SH-SY5Y (cell line): ENCODE results near the gene STK4.

Experiments
- GATA2 ChIP-seq: IDR thresholded peaks from 2 replicates; pipeline ENCODE4 v1.6.1; 2011; ENCODE audit warnings: mild to moderate bottlenecking, low read depth, low read length
- GATA3 ChIP-seq: IDR thresholded peaks from 2 replicates; pipeline ENCODE4 v1.6.1; 2011; ENCODE audit warnings: low read depth, mild to moderate bottlenecking, low read length, moderate library complexity

Gene STK4

DNA sequence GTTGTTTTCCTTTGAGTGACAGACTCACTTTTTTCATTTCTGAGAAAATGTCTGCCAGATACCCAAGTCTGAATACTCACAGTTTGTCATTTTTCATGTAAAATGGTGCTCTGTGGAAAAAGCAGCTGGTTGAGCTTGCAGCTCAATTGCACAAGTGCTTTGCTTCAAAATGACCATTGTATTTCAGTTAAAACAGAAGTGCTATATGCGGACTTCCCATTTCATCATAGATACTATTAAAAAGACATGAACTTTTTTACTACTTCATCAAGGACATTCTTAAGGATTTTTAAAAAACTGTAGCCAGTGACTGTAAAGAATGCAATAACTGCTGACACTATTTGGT lies 73.1 kb downstream of the STK4 start:
- no peak for TF ChIP-seq GATA3
- TF ChIP-seq GATA2: no peak

DNA sequence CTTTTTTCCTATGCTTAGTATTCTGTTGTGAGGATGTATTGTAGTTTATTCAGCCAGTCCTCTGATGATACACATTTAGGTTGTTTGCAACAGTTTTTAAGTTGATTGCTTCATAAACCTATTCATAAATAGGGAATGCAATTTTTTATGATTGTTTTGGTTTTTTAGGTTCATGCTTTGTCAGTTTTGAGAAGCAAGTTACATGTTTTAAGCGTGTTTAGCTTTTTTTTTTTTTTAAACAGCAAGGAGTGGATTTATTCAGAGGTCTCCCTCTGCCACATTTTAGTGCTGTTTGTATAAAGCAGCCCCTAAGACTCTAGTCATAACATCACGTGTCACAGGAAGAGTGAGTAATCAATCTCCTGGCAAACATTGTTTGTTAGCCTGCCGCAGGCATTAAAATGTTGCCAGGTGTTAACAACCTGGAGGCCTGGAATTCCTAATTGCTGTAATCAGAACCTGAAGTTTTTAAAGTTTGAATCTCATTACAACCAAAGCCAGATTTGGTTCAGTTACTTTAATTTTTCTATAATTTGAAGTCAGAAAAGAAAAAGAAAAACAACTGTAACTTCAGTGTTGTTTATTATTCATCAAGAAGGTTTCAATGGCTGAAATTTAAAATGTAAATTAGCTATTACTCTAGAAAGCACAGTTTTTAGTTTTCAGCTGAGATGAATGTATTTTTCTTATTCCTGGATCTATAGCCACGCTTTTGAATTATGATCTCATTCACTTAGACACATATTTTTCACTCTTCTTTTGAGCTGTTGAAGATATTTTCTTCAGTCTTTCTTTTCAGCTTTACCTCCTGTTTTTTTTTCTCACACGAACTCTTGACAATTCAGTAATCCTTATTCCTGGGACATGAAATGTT lies 75.4 kb downstream of the STK4 start:
- TF ChIP-seq GATA3 (no peak), GATA2 (no peak)

DNA sequence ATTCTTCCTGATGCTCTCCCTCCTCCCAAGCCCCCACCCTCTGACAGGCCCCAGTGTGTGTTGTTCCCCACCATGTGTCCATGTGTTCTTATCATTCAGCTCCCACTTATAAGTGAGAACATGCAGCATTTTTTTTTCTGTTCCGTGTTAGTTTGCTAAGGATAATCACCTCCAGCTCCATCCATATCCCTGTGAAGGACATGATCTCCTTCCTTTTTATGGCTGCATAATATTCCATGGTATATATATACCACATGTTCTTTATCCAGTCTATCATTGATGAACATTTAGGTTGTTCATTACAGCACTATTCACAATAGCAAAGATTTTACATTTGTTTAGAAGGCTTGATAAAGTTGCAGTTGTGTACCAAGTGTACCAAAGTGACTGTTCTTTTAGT lies 76.7 kb downstream of the STK4 start:
- TF ChIP-seq GATA3 (no peak), GATA2 (no peak)

DNA sequence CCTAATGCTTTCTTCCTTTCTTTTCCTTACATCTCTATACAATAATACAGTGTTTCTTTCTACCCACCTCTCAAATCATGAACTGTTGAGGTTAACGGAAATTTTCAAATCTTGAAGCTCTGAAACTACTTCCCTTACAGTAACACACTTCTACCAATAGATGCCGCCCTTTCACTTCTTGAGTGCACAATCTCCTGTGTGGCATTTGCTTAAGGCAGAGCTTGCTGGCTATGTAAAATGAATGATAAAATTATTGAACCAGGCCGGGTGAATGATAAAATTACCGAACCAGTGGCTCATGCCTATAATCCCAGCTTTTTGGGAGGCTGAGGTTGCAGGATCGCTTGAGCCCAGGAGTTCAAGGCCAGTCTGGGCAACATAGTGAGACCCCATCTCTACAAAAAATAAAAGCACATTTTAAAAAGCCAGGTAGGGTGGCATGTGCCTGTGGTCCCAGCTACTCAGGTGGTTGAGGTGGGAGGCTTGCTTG lies 77.8 kb downstream of the STK4 start:
- TF ChIP-seq GATA2 (no peak), GATA3 (no peak)

DNA sequence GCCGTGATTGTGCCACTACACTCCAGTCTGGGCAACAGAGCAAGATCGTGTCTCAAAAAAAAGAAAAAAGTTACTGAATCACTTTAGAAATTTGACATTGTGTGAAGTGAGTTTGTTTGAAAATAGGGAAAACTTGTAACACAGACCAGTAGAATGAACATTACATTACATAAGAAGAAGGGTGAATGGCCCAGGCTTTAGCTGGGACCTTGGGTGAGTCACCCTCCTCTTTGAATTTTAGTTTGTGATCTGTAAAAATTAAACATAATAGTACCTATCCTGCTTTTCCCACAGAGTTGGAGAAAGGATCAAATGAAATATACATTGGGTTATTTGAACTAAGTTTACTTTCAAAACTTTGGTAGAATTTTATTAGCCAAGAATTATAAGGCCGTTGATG lies 78.3 kb downstream of the STK4 start:
- TF ChIP-seq GATA3: no peak
- TF ChIP-seq GATA2: no peak

DNA sequence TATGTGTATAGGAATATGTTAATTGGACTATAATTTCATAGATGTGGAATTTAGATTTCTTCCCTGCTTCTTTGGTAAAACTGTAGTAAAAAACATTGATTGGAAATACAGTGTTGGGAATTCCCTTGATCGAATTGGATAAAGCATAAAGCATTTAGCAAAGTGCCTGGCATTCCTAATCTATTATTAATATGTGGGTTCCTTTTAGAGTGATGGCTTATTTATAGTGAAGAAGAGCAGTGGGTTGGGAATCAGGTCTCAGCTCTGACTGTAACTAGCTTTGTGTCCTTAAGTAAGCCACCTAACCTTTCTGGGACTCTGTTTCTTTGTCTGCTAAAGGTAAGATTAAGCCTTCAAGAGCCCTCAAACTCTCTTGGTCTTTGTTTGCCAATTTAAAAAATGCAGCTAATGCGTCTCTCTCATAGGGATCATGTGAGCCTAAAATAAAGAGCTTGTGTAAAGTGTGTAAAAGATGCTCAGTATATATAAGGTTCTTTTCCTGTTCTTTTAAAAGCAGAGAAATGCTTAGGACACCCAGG lies 81.3 kb downstream of the STK4 start:
- TF ChIP-seq GATA2: no peak
- no peak for TF ChIP-seq GATA3

DNA sequence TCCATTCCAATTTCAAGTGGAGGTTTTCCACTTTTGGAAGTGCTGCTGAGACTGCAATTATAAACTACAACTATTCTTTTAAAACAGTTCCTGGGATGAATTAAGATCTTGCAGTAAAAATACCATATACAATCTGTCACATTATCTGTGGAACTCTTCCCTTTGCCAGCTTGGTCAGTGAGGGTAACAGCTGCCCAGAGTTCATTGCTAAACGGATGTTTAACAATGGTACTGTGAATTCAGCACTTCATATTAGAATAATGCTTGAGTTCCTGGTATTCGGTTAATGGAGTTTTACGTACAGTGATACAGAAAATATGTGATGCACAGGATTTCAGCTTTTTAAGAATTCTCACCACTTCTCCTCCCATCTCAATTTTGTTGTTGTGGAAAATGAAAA lies 83.1 kb downstream of the STK4 start:
- TF ChIP-seq GATA3 (no peak), GATA2 (no peak)

DNA sequence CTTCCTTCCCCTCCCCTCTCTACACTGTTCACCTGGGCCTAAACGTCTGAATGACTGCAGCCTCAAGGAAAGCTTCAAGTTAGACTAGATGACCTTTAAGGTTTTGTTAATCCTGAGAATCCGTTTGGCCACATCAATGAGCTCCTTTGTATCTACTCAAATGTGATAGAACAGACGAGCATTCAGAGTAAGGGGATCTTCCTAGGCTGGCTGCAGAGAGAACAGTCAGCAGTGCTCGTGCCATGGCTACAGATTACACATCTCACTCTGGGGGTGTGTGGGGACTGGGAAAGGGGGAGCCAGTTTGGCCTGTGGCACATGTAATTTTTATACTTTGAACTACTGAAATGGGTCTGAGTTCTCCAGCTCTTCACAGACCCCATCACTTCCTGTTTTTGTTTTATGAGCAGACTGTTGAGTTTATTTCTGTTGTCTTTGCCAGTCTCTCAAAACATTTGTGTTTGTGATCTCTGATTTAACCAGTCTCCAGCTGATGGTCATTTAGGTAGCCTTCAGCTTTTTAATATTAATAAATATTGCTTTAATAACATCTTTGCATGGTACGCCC lies 83.7 kb downstream of the STK4 start:
- TF ChIP-seq GATA3 (no peak), GATA2 (no peak)

DNA sequence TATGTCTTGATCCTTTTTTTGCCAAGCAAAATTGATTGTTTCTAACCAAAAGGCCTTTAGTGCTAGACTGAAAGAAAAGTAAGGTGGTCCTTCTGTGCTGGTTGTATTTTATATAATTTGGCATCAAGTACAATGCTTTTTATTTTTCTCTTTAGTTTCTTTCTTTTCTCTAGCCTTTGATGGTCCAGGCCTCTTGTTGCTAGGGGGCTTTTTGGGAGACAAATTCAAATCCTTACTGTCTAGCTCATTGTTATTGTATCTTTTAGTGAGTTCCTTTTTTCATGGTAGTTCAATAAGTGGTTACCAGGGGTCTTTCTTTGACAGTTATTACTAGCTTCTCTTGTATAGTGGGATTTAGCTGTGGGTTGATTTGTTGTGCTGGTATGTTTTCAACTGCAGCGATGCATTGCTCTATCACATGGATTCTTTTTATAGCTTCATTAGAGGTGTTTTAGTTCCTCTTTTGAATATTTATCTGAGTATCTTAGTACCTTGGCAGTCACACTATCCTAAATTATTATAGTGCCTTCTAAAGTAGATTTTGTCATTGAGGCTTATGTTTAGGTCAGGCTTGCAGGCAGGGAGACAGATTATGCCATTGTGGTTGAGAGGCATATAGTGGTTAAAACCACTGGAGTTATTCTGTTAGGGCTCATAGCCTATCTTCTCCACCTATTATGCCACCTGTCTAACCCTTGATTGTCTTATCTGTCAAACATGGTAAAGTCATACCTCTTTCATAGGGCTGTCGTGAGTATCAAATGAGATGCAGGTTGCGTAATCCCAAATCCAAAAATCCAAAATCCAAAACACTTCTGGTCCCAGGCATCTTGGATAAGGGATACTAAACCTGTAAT lies 85.1 kb downstream of the STK4 start:
- no peak for TF ChIP-seq GATA2
- TF ChIP-seq GATA3: no peak

DNA sequence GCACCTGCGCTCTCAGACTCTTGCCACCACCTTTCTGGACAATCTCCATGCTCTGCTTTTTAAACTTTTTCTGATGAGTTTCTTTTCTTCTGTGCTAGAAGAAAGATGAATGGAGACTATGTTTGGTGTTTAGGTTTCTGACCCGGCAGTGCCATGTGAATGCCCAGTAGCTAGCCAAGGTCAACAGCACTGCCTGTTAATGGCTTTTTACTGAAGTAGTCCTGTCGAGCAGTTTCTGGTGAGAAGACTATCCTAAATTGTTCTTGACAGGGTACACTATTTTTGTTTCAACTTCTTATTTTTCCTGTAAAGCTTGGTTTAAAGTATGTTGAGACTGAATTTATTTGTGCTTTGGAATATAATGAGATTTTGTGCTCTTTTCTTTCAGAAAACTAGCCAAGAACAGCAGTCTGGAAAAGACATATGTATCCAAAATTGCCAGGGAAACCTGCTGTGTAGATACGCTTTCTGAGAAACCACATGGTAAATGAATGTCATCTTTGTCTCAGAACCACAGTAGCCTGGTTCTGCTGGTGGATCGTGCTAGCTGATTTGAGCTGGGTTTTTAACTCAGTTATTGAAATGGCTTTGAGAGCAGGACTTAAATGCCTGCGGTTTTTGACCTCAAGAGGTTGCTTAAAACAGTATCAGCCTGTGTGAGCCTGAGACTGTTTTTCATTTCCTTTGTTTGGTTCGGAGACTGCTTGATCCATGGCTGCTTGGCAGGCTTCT lies 86.6 kb downstream of the STK4 start:
- TF ChIP-seq GATA2 (no peak), GATA3 (no peak)

DNA sequence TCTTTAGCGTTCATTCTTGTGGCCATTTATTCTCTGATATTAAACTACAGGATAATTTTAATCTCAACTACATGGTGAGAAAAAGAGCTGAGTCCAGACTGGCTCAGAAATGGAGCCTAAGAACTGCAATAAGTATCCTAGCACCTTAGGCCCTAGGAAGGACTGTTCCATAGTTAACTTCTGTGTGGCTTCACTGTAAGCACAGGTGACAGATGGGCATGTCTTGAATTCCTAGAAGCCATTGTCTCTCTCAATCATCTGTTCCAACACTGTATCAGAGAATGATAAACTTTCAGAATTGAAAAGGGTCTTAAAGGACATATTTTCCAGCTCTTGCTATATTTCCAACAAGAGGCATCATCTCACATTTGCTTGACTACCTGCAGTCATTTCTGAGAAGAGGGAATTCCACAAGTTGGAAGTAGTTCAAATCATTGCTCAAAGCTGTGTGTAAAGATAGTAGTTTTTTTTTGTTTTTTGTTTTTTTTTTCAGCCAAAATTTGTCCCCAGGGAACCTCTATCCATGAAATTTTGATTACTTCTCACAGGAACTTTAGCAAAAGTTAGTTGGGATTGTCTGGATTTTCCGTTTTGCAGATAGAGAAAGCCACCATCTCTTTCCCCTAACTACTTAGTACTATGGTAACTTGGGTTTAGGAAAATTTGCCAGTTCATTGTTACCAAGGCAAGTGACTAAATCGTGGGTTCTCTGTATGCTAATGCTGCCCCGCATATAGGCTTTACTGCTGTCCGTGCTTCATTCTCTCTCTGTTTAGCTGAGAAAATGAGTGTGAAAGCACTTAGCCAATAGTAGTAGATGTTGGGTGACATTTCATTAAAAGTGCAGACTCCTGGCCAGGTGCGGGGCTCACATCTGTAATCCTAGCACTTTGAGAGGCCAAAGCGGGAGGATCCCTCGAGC lies 87.4 kb downstream of the STK4 start:
- no peak for TF ChIP-seq GATA2
- TF ChIP-seq GATA3: no peak

DNA sequence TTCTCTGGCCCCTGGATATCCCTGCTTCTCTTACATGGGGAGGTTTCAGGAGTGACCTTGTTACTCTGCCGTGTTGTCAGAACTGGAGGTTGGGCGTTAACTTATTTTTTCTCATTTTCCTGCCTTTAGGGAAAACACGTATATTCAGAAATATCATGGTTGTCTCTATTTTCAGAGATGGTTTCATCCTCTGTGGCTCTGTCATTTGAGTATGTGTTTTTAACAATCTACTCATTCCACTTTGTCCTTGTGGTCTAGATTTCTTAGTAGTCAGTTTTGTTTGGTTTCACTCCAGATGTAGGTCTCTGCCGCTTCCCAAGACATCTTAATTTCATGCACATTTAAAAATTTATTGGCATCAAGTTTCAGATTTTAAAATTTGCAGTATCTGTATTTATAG lies 88.7 kb downstream of the STK4 start:
- TF ChIP-seq GATA2 (no peak), GATA3 (no peak)
